GM18507 (cell line): ENCODE data around the gene KIFC1.

ENCODE experiments used
- DNase-seq: peaks from one replicate; pipeline ENCODE4 v3.0.0; 2011; ENCODE audit warnings: low read depth; ENCODE audit not compliant: insufficient read length; ENCODE audit errors: extremely low spot score
- FAIRE-seq: peaks from 2 replicates; lab custom pipeline; 2011; peaks lifted over from hg19 to GRCh38; lab: Jason Lieb, UNC

KIFC1 gene

GRCh38 chr6:33456156-33456555 lies 64.5 kb downstream of the KIFC1 start:
- no peak for DNase-seq
- FAIRE-seq = no peak

- FAIRE-seq (no peak), DNase-seq (no peak)
Measured at GRCh38 chr6:33458676-33459075, 67.1 kb downstream of the KIFC1 start.

- no peak for FAIRE-seq
Measured at GRCh38 chr6:33459226-33459625, 67.6 kb downstream of the KIFC1 start.

More at GRCh38 chr6:33459226-33459625, 67.6 kb downstream of the KIFC1 start:
- no peak for DNase-seq
